ENCODE results near the gene ANP32E.
"Not testable (repeated sequence)": the region's sequence is repeated elsewhere in the genome, so short reads cannot be mapped to it uniquely, and the experiment has no call there.

The ANP32E gene

GRCh38 chr1:150226486-150226885, 9.4 kb downstream of the ANP32E start:
- DNase-seq (ENCODE audit: low read depth) = no peak
- no peak for TF ChIP-seq CTCF (IDR thresholded peaks at IDR 0.05; ENCODE audit: low read length, missing control alignments)

GRCh38 chr1:150225546-150225945, 10.4 kb downstream of the ANP32E start:
- DNase-seq (ENCODE audit: low read depth) = no peak
- no peak overlapping the region for H3K4me3 ChIP-seq (replicated peaks; ENCODE audit: low read depth, low read length)
- no peak for TF ChIP-seq CTCF (IDR thresholded peaks at IDR 0.05; ENCODE audit: low read length, missing control alignments)

More at GRCh38 chr1:150226486-150226885, 9.4 kb downstream of the ANP32E start:
- no peak overlapping the region for H3K4me3 ChIP-seq (replicated peaks; ENCODE audit: low read depth, low read length)

GRCh38 chr1:150224983-150225382, 10.9 kb downstream of the ANP32E start:
- H3K4me3 ChIP-seq (replicated peaks; ENCODE audit: low read depth, low read length) = no peak overlapping the region
- no peak for DNase-seq (ENCODE audit: low read depth)
- no peak for TF ChIP-seq CTCF (IDR thresholded peaks at IDR 0.05; ENCODE audit: low read length, missing control alignments)

GRCh38 chr1:150221552-150221951, 14.4 kb downstream of the ANP32E start:
- no peak overlapping the region for H3K4me3 ChIP-seq (replicated peaks; ENCODE audit: low read depth, low read length)
- peak; percentile 53 for DNase-seq (ENCODE audit: low read depth)
- peak; percentile 52 for TF ChIP-seq CTCF (IDR thresholded peaks at IDR 0.05; ENCODE audit: low read length, missing control alignments)

- not testable (repeated sequence) for DNase-seq (ENCODE audit: low read depth); H3K4me3 ChIP-seq (replicated peaks; ENCODE audit: low read depth, low read length)
Observed at GRCh38 chr1:150215855-150216254, 20.1 kb downstream of the ANP32E start.

GRCh38 chr1:150214099-150214756, 21.7 kb downstream of the ANP32E start:
- peak; percentile 12 for DNase-seq (ENCODE audit: low read depth)
- H3K4me3 ChIP-seq (replicated peaks; ENCODE audit: low read depth, low read length) = peak overlapping the region; percentile 59

GRCh38 chr1:150213170-150214098, 22.5 kb downstream of the ANP32E start:
- peak; percentile 26 for TF ChIP-seq CTCF (IDR thresholded peaks at IDR 0.05; ENCODE audit: low read length, missing control alignments)
- peak; percentile 95 for DNase-seq (ENCODE audit: low read depth)
- peak overlapping the region; percentile 59 for H3K4me3 ChIP-seq (replicated peaks; ENCODE audit: low read depth, low read length)
